Epithelial cell of esophagus (primary cell): Measurements from ENCODE around the gene POU2AF1.

Experiments used
- DNase-seq: peaks from one replicate; pipeline ENCODE4 v3.0.0; 2010; ENCODE audit warnings: low read depth
- H3K4me3 ChIP-seq: 2 replicates; pipeline ENCODE4 v1.5.1; 2011; ENCODE audit warnings: mild to moderate bottlenecking, low read length, control low read depth
- CTCF ChIP-seq: IDR thresholded peaks from 2 replicates; pipeline ENCODE4 v1.5.1; 2011; ENCODE audit warnings: low read depth, mild to moderate bottlenecking, low read length, control low read depth, inconsistent platforms; ENCODE audit not compliant: insufficient read depth; ENCODE audit errors: missing control alignments

Gene POU2AF1

GRCh38 chr11:111367411-111368284 lies 11.4 kb downstream of the POU2AF1 start:
- H3K4me3 ChIP-seq = no peak overlapping the region
- TF ChIP-seq CTCF = no peak
- DNase-seq = peak; percentile 43

- no peak for DNase-seq
- no peak overlapping the region for H3K4me3 ChIP-seq
- no peak for TF ChIP-seq CTCF
These were observed 12.3 kb downstream of the POU2AF1 start for GRCh38 chr11:111366560-111367410.

GRCh38 chr11:111365722-111366559 lies 13.1 kb downstream of the POU2AF1 start:
- DNase-seq = no peak
- no peak overlapping the region for H3K4me3 ChIP-seq
- TF ChIP-seq CTCF = no peak

- no peak for DNase-seq
- TF ChIP-seq CTCF = no peak
- H3K4me3 ChIP-seq = no peak overlapping the region
These were observed 14.6 kb downstream of the POU2AF1 start for GRCh38 chr11:111364503-111364902.

GRCh38 chr11:111363985-111364384 lies 15.1 kb downstream of the POU2AF1 start:
- no peak for TF ChIP-seq CTCF
- no peak overlapping the region for H3K4me3 ChIP-seq
- DNase-seq = no peak

GRCh38 chr11:111362887-111363411 lies 16.1 kb downstream of the POU2AF1 start:
- peak; percentile 35 for DNase-seq
- H3K4me3 ChIP-seq = no peak overlapping the region
- no peak for TF ChIP-seq CTCF
